Natural killer cell (primary cell): Measurements from ENCODE around the gene RTN4. TPM values are rescaled to one million over a fixed set of nuclear protein-coding genes. Genes with fewer than 3 reads are reported as not detected.
A peak's percentile ranks its signal among the peaks of the same experiment; 100 is the strongest.

Source experiments
- ATAC-seq, 3 donors: fragments of 150-1000 bp in 2 of 3; fragments of 200-7000 bp in 1 of 3; cut with Tn5 transposase; 1 replicate in 1 of 3; 2 replicates in 2 of 3; pipeline ENCODE4 v1.10.0; 2021; ENCODE audit warnings: mild to moderate bottlenecking in 2 of 3, moderate library complexity in 2 of 3
- DNase-seq, 2 donors: peaks; one replicate each; pipeline versions ENCODE4 v3.0.0 to v3.0.0-alpha.2; 2013 to 2021; ENCODE audit warnings: mixed read lengths in 1 of 2
- H3K27ac ChIP-seq: one replicate; pipeline ENCODE4 v1.5.1; 2013; ENCODE audit warnings: mild to moderate bottlenecking, low read length
- H3K27me3 ChIP-seq: one replicate; pipeline ENCODE4 v1.6.1; 2013; ENCODE audit warnings: low read length; ENCODE audit not compliant: control insufficient read depth, insufficient read depth
- H3K36me3 ChIP-seq: one replicate; pipeline ENCODE4 v1.6.1; 2013; ENCODE audit warnings: low read length; ENCODE audit not compliant: control insufficient read depth, insufficient read depth
- H3K4me1 ChIP-seq: one replicate; pipeline ENCODE4 v1.6.1; 2013; ENCODE audit warnings: low read length; ENCODE audit not compliant: control insufficient read depth, insufficient read depth
- H3K4me3 ChIP-seq: one replicate; pipeline ENCODE4 v1.5.1; 2013; ENCODE audit warnings: low read length
- H3K9me3 ChIP-seq: one replicate; pipeline ENCODE4 v1.6.1; 2013; ENCODE audit warnings: low read length; ENCODE audit not compliant: control insufficient read depth, insufficient read depth
- H3K27ac Mint-ChIP-seq, 2 donors: one replicate each; pipeline ENCODE4 v1.8.0; 2022; ENCODE audit warnings: mild to moderate bottlenecking in 2 of 2, mixed read lengths in 2 of 2, moderate library complexity in 1 of 2
- H3K27me3 Mint-ChIP-seq, 2 donors: one replicate each; pipeline ENCODE4 v1.8.0; 2022; ENCODE audit warnings: low read depth in 2 of 2, mixed read lengths in 2 of 2
- H3K36me3 Mint-ChIP-seq: one replicate; pipeline ENCODE4 v1.8.0; 2022; ENCODE audit warnings: mixed read lengths
- H3K4me1 Mint-ChIP-seq, 2 donors: one replicate each; pipeline ENCODE4 v1.8.0; 2022; ENCODE audit warnings: mixed read lengths in 2 of 2
- H3K4me3 Mint-ChIP-seq: one replicate; pipeline ENCODE4 v1.8.0; 2022; ENCODE audit warnings: mild to moderate bottlenecking, moderate library complexity, mixed read lengths
- H3K9me3 Mint-ChIP-seq, 2 donors: one replicate each; pipeline ENCODE4 v1.8.0; 2022; ENCODE audit warnings: mixed read lengths in 2 of 2
- CTCF ChIP-seq: fragments of 200-600 bp; IDR thresholded peaks from one replicate; pipeline ENCODE4 v1.8.0; 2022; ENCODE audit warnings: antibody characterized with exemption
- WGBS: methylation state at CpG from one replicate; pipeline ENCODE4 v1.1.7; 2013; ENCODE audit warnings: missing lambda C conversion rate; ENCODE audit not compliant: insufficient coverage; 5-methylcytosine and 5-hydroxymethylcytosine counted together
- intact Hi-C: fragments of 100-400 bp; cut with micrococcal nuclease; formaldehyde crosslinking; loops from one replicate; pipeline ENCODE4 v1.14.2; 2022
- total RNA-seq, 4 donors: library from RNA; stranded (reverse); fragments of 120-200 nt in 1 of 4; gene quantifications; one replicate each; pipeline versions ENCODE4 v1.2.3 to v1.2.4, GENCODE V29; 2013 to 2022

Gene RTN4
- total RNA-seq, 3 donors from 2014 or later (not counting 1 experiment from before 2014, with no cell fraction given), result 100 to 117 (median 109) TPM

GRCh38 chr2:55025082-55025481 lies 25.2 kb downstream of the RTN4 start:
- Histone ChIP-seq H3K27me3 (no peaks in the 10 kb centered on the region), H3K27ac (no peak overlapping the region), H3K36me3 (no peaks in the 10 kb centered on the region), H3K4me1 (no peaks in the 10 kb centered on the region), H3K4me3 (no peak overlapping the region), H3K9me3 (no peaks in the 10 kb centered on the region)
- no peak overlapping the region for H3K27ac Mint-ChIP-seq
- DNase-seq (no peak), ATAC-seq (no peak)
- intact Hi-C loops, result no loop called here
- no peak for TF ChIP-seq CTCF
- H3K9me3 Mint-ChIP-seq, result no peaks in the 10 kb centered on the region
- no peak overlapping the region for H3K4me3 Mint-ChIP-seq
- 88% methylated on average over 2 of the region's 2 CpGs for WGBS
- H3K36me3 Mint-ChIP-seq, result no peaks in the 10 kb centered on the region
- H3K4me1 Mint-ChIP-seq, result peaks cover 5 to 8% of the 10 kb centered on the region in 2 donors
- H3K27me3 Mint-ChIP-seq, result no peaks in the 10 kb centered on the region

- no peak overlapping the region for H3K27ac Mint-ChIP-seq
- intact Hi-C loops, result no loop called here
- no peak for DNase-seq
Measured at GRCh38 chr2:55022476-55022875, 27.8 kb downstream of the RTN4 start.

GRCh38 chr2:55019526-55020258 lies 30.6 kb downstream of the RTN4 start:
- H3K4me1 ChIP-seq, result no peaks in the 10 kb centered on the region
- no peaks in the 10 kb centered on the region for H3K9me3 ChIP-seq
- H3K4me1 Mint-ChIP-seq, result peaks cover 26 to 31% of the 10 kb centered on the region in 2 donors
- H3K4me3 ChIP-seq, result no peak overlapping the region
- ATAC-seq (no peak), DNase-seq (no peak)
- H3K9me3 Mint-ChIP-seq, result no peaks in the 10 kb centered on the region
- H3K4me3 Mint-ChIP-seq, result no peak overlapping the region
- peak overlapping the region; percentile 47 to 56 for H3K27ac Mint-ChIP-seq
- WGBS, result 100% methylated on average over 1 of the region's 5 CpGs
- no peak for TF ChIP-seq CTCF
- H3K36me3 Mint-ChIP-seq, result no peaks in the 10 kb centered on the region
- H3K27me3 ChIP-seq, result no peaks in the 10 kb centered on the region
- peak overlapping the region; percentile 29 for H3K27ac ChIP-seq
- intact Hi-C loops, result loop anchor here (10.0 kb wide), 1 partner anchor 405 kb away; no protein-coding TSS in a partner anchor
- no peaks in the 10 kb centered on the region for H3K36me3 ChIP-seq
- no peaks in the 10 kb centered on the region for H3K27me3 Mint-ChIP-seq

More at GRCh38 chr2:55022476-55022875, 27.8 kb downstream of the RTN4 start:
- no peak for TF ChIP-seq CTCF
- Histone ChIP-seq H3K9me3 (no peaks in the 10 kb centered on the region), H3K4me1 (no peaks in the 10 kb centered on the region), H3K27ac (no peak overlapping the region), H3K4me3 (no peak overlapping the region), H3K36me3 (no peaks in the 10 kb centered on the region), H3K27me3 (no peaks in the 10 kb centered on the region)
- Mint-ChIP-seq H3K27me3 (no peaks in the 10 kb centered on the region), H3K9me3 (no peaks in the 10 kb centered on the region), H3K36me3 (no peaks in the 10 kb centered on the region), H3K4me3 (no peak overlapping the region), H3K4me1 (peaks cover 18 to 25% of the 10 kb centered on the region in 2 donors)
- WGBS, result 96% methylated on average over 2 of the region's 3 CpGs
- ATAC-seq, result no peak
